Measurements from ENCODE around the gene SMCO3. TPM values are rescaled to one million over a fixed set of nuclear protein-coding genes. Genes with fewer than 3 reads are reported as not detected.

Gene SMCO3
- polyA plus RNA-seq (ENCODE audit: insufficient read length in 3 of 3) = 1 to 10 TPM; 2.2 to 2.3 (median 2.3) TPM
- long read RNA-seq, donor 1, partial matches to known transcripts = 0 of 3 reads
- long read RNA-seq, donor 1, other reads (novel, unspliced or antisense) = 0 of 3 reads
- long read RNA-seq, donor 2, partial matches to known transcripts = 11 of 19 reads
- long read RNA-seq, donor 2, other reads (novel, unspliced or antisense) = 7 of 19 reads
- long read RNA-seq, donor 3 = 0 reads
- long read RNA-seq, donor 4, partial matches to known transcripts = 0 of 3 reads
- long read RNA-seq, donor 4, other reads (novel, unspliced or antisense) = 0 of 3 reads
- long read RNA-seq, donor 5, partial matches to known transcripts = 0 of 2 reads
- long read RNA-seq, donor 5, other reads (novel, unspliced or antisense) = 0 of 2 reads
- long read RNA-seq, donor 6 = 0 reads
- long read RNA-seq, donor 7, partial matches to known transcripts = 0 of 2 reads
- long read RNA-seq, donor 7, other reads (novel, unspliced or antisense) = 0 of 2 reads
- long read RNA-seq, donor 8 = 0 reads
- long read RNA-seq, donor 9, partial matches to known transcripts = 14 of 16 reads
- long read RNA-seq, donor 9, other reads (novel, unspliced or antisense) = 0 of 16 reads
- long read RNA-seq, donor 10, partial matches to known transcripts = 0 of 2 reads
- long read RNA-seq, donor 10, other reads (novel, unspliced or antisense) = 0 of 2 reads
- long read RNA-seq, donor 11 = 0 reads
- long read RNA-seq, donor 12, partial matches to known transcripts = 0 of 2 reads
- long read RNA-seq, donor 12, other reads (novel, unspliced or antisense) = 0 of 2 reads
- long read RNA-seq, donor 13, partial matches to known transcripts = 0 of 1 reads
- long read RNA-seq, donor 13, other reads (novel, unspliced or antisense) = 0 of 1 reads
- long read RNA-seq, donor 14 = 0 reads
- long read RNA-seq, donor 15 = 0 reads
- long read RNA-seq, donor 16 = 0 reads

- no peak for DNase-seq
Measured at GRCh38 chr12:14814014-14814413, at the start of gene SMCO3. Gene SMCO3, minus strand, starts transcription at chr12:14814182. Its CDS starts 7,502 bp downstream, at chr12:14806680.

DNA sequence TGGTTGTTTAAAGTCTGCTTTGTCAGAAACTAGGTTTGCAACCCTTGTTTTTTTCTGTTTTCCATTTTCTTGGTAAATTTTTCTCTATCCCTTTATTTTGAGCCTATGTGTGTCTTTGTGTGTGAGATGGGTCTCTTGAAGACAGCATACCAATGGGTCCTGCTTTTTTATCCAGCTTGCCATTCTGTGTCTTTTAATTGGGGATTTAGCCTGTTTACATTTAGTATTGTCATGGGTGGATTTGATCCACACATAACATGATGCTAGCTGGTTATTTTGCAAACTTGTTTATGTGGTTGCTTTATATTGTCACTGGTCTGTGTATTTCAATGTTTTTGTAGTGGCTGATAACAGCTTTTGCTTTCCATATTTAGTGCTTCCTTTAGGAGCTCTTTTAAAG is 46.5 kb upstream of the SMCO3 start:
- no peak for DNase-seq

- DNase-seq = no peak
Measured at GRCh38 chr12:14858513-14858912, 44.5 kb upstream of the SMCO3 start.

DNA sequence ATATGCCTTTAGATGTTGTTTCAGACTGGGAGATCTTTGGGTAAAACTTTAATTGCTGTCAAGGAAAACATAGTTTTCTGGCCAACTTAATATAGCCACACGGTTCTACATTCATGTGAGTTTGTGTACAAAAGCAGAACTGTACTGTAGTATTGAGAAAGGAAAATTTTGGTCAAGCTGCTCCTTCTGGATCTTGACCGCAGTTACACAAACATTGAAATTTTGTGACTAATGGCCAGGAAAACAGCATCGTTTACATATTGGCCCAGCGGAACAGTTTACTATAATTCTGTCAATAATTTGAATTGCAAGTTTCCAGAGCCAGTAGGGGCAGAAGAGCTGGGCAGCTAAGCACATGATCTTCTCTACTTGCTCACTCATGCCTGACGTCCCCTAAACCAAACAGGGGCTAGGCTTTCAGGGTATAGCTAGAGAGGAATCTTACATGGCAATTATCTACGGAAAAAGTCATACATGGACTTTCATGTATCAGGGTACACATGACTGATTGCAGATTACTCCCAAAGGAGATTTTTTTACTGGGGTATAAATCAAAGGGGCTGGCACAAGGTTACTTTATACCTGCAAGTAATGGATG is 40.7 kb upstream of the SMCO3 start:
- peak; percentile 36 for DNase-seq

DNA sequence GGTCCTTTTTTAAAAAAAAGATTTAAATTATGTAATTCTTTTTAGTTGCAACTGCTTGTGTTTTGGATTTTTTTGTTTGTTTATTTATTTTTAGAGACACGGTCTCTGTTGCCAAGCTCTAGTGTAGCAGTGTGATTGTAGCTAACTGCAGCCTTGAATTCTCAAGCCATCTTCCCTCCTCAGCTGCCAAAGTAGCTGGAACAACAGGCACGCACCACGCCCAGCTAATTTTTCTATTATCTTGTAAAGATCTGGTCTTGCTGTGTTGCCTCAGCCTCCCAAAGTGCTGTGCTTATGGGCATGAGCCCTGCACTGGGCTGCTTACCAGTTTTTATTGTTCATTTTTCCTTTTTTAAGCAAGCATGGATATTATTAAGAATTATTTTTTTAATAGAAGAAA is 40.0 kb upstream of the SMCO3 start:
- no peak for DNase-seq

DNA sequence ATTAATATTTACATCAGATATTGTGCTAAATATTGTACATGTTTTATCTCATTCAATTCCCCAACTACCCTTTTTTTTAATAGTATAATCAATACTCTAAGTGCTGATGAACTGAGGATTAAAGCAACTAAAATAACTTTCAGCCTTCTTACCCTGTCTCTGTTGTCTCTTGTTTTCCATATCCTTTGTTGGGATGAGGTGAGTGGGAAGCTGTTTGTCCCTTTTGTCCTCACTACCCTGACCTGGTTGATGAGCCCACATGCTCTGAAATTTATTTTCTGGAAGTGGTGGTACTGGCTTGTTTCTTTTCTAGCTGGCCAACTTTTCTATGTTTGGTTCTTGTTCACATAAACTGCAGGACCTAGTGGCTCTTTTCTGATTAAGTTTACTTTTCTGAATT is 38.9 kb upstream of the SMCO3 start:
- DNase-seq = no peak

DNA sequence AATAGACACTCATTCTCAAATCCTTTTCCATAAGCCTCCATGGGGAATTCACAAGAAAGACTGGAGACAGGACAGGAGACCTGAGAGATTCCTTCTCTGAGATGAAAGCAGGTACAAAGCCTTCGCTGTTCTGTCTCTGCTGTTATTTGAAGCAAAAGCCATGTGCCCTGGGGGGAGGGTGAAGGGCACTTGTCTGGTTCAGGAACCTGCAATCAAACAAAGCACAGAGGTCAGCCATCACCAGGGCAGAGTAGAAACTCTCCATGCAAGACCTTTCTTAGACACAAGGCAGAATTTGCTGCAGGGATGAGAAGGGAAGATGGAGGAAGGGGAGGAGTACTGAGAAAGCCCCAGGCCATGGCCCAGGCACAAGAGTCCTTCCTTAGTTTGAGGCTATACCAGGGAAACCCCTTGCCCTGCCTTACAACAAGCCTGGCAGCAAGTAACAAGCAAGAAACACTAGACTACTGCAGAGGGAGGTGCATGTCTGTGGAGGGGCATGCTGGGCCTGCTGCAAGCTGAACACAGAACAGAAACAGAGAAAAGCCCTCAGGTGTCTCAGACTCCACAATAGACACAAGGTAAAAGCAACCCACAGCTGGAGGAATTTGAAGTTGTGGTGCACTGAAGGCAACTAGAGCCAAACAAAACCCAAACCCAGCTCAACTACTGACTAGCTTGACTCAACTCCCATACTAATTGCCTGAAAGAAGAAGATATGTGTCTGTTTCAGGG is 37.1 kb upstream of the SMCO3 start:
- DNase-seq = no peak

DNA sequence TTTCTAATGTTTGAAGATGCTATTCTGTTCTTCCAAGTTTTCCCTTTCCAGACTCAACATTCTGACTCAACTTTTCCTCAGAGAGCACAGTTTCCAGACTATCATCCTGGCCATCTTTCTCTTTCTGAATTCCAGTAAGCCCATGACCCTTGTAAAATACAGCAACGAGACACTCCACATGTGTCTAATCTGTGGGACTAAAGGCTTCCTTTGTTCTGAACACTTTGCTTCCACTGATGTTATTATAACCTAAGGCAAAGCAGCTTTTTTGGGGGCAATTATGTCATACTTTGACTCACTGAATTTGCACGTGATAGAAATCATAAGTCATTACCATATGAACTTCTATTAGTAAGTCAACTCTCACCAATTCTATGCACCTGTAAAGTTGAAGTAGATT is 35.7 kb upstream of the SMCO3 start:
- no peak for DNase-seq

DNA sequence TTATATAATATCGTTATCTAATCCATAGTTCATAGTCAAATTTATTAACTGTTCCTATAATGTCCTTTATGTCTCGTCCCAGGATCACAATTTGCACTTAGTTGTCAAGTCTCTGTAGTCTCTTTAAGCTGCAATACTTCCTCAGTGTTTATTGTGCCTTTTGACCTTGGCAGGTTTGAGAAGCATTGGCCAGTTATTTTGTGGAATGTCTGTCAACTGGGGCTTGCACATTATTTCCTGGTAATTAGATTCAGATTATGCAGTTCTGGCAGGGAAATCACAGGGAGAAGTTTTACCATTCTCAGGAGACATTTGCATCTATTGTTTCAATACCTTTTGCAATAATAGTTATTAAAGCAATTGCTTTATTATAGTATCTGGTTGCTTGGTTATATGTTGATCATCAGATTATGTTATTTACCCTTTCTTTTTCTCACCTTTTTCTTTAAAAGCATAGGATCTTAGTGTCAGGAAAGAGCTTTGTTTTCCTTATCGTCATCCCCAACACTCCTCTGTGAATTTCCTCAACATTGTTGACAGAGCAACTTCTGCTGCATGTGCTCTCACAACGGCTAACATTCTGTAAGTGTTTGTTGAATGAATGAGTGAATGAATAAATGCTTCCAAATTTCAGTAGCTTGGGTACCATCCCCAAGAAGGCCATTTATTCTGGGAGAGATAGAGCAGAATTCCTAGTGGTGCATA is 33.0 kb upstream of the SMCO3 start:
- no peak for DNase-seq

- no peak for DNase-seq
Measured at GRCh38 chr12:14846042-14846587, 32.1 kb upstream of the SMCO3 start.

- DNase-seq = peak; percentile 66
Measured at GRCh38 chr12:14845350-14845750, 31.4 kb upstream of the SMCO3 start.

GRCh38 chr12:14844401-14844800 is 30.4 kb upstream of the SMCO3 start:
- no peak for DNase-seq

DNA sequence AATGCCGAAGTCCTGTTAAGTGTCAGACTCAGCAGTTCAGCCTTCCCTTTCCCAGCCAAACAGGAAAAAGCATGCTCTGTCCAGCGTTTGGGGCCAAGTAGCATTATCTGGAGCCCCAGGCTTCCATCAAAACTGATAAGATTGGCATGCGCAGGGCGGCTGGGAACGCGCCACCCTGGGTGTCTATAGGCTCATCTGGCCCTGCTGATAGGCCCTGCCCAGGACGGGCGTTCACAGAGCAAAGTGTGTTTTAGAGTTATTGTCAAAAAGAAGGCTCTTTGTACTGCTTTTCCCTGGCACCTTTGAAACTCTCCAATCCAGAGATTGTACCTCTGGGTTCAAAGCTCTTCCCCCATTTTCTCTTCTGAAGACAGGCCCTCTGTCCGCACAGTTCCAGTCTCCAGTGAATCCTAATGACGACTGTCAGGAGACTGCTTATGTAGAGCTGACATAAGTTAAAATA is 29.5 kb upstream of the SMCO3 start, which contains the start of gene ART4:
ART4 (minus strand) TSS at position 102 of the 463 bp plus-strand sequence. CDS start 413 bp downstream, outside the sequence.
- DNase-seq = no peak

DNA sequence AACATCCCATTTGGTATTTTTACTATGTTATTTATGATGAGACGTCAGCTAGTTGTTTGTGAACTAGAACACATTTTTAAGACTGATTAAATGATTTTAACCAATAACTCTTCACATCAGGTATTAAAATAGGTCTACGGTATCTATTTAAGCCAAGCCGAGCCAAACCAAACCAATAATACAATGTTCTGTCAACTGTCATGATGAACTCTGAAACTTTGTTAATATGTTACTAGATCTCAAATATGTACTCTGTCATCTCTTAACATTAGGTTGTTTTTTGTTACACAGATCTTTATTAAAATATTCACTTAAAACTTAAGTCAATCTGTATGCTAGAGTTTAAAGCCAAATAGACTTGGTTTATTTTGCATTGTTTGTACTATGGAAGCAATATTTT is 28.3 kb upstream of the SMCO3 start:
- no peak for DNase-seq

- peak; percentile 37 for DNase-seq
Measured at GRCh38 chr12:14841761-14842160, 27.8 kb upstream of the SMCO3 start.

- DNase-seq = no peak
Measured at GRCh38 chr12:14840616-14841015, 26.6 kb upstream of the SMCO3 start.

GRCh38 chr12:14839262-14839661 is 25.3 kb upstream of the SMCO3 start:
- DNase-seq = no peak

DNA sequence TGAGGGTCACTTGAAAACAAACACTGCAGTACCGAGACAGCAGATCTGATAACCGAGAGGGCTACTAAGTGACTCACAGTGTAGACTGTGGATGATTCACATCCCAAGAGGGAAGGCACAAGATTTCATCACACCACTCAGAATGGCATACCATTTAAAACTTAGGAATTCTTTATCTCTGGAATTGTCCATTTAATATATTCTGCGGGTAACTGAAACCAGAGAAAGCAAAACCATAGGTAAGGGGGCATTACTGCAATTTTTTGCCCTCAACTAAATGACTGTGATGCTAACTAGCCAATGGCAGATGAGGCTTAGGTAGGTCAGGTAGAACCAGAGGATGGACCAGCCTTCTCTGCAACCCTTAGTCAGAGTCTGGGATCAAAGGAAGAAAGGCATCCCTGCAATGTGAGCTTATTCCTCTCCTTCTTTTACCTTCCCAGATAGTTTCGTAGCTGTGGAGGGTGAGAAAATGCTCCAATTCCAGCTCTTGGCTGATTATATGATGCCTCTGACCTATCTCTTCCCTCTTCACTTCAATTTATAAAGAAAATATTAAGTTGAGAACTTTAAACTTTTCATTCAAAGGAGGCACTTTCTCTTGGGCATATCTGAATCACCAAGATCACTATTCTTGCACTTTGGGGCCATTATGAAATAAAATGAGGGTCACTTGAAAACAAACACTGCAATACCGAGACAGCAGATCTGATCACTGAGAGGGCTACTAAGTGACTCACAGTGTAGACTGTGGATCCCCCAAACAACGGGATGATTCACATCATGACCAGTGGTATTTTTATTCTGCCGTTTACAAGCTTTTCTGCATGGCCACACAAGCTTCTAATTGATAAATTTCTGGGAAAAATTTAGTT is 22.6 kb upstream of the SMCO3 start:
- DNase-seq = no peak

DNA sequence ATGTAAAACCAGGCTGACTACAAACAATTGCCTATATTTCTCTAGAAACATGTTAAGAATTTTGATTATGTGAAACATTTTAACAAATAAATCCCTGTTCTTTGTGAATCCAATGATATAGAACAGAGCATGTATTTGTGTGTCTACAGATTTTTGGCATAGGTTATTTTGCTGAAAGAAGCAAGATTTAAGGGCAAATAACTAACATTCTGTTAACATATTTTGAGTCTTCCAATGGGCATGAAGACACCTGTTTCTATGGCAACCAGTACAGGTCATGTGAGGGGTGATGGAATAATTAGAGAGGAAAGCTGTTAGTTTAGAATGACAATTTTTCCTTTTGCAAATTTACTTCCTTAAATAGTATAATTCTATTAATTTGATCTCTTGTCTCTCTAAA is 20.5 kb upstream of the SMCO3 start:
- DNase-seq = no peak
